Measurements from ENCODE around the gene HTD2.

Gene HTD2

GRCh38 chr3:58332575-58333188 lies 26.4 kb downstream of the HTD2 start, which contains the start of gene PXK:
PXK (plus strand) TSS chr3:58332892; CDS start chr3:58332989, 97 bp downstream.
- ChIA-PET CTCF (no interaction called here), POLR2A (ENCODE audit: low non-redundant PET) (interaction anchor here (0.6 kb wide), 1 partner anchor 21 kb away, joined by 5 read pairs; no protein-coding TSS in a partner anchor)
- DNase-seq (ENCODE audit: low spot score) = peak; percentile 52
- peak within 1 kb of the TSS; percentile 80 for H3K27ac ChIP-seq
- TF ChIP-seq CTCF (conservative IDR thresholded peaks at IDR 0.05; ENCODE audit: low read depth) = no peak

- DNase-seq (ENCODE audit: low spot score) = peak; percentile 17
Observed at GRCh38 chr3:58333206-58334012, 27.1 kb downstream of the HTD2 start.

GRCh38 chr3:58334013-58334321 lies 27.6 kb downstream of the HTD2 start:
- ChIA-PET CTCF (interaction anchor here (1.0 kb wide), 1 partner anchor 81 kb away, joined by 4 read pairs; no protein-coding TSS in a partner anchor), POLR2A (ENCODE audit: low non-redundant PET) (interaction anchor here (1.0 kb wide), 1 partner anchor 27 kb away, joined by 3 read pairs; no protein-coding TSS in a partner anchor)
- DNase-seq (ENCODE audit: low spot score) = no peak
- H3K27ac ChIP-seq = no peak overlapping the region
- TF ChIP-seq CTCF (conservative IDR thresholded peaks at IDR 0.05; ENCODE audit: low read depth) = no peak

More at GRCh38 chr3:58333206-58334012, 27.1 kb downstream of the HTD2 start:
- peak; percentile 19; the same call in 1 of the 2 replicates for TF ChIP-seq CTCF (conservative IDR thresholded peaks at IDR 0.05; ENCODE audit: low read depth)
- CTCF ChIA-PET = interaction anchor here (1.0 kb wide), 1 partner anchor 82 kb away, joined by 4 read pairs; no protein-coding TSS in a partner anchor
- POLR2A ChIA-PET (ENCODE audit: low non-redundant PET) = interaction anchor here (0.6 to 1.0 kb wide), 2 partner anchors 20 to 26 kb away, joined by 3 to 5 read pairs; no protein-coding TSS in a partner anchor
- peak overlapping the region; percentile 80 for H3K27ac ChIP-seq

- ChIA-PET CTCF (interaction anchor here (0.6 to 1.0 kb wide), 2 partner anchors 71 to 79 kb away, joined by 3 to 4 read pairs; no protein-coding TSS in a partner anchor), POLR2A (ENCODE audit: low non-redundant PET) (interaction anchor here (0.6 to 1.0 kb wide), 2 partner anchors 27 to 70 kb away, joined by 3 read pairs; no protein-coding TSS in a partner anchor)
- TF ChIP-seq CTCF (conservative IDR thresholded peaks at IDR 0.05; ENCODE audit: low read depth) = no peak
- peak overlapping the region; percentile 97 for H3K27ac ChIP-seq
- no peak for DNase-seq (ENCODE audit: low spot score)
Observed at GRCh38 chr3:58334506-58334884, 28.2 kb downstream of the HTD2 start.

- H3K27ac ChIP-seq = peak overlapping the region; percentile 97
- no peak for TF ChIP-seq CTCF (conservative IDR thresholded peaks at IDR 0.05; ENCODE audit: low read depth)
- no peak for DNase-seq (ENCODE audit: low spot score)
- ChIA-PET CTCF (no interaction called here), POLR2A (ENCODE audit: low non-redundant PET) (no interaction called here)
Observed at GRCh38 chr3:58335652-58335947, 29.3 kb downstream of the HTD2 start.

GRCh38 chr3:58336135-58336882 lies 30.0 kb downstream of the HTD2 start:
- no peak for TF ChIP-seq CTCF (conservative IDR thresholded peaks at IDR 0.05; ENCODE audit: low read depth)
- ChIA-PET CTCF (no interaction called here), POLR2A (ENCODE audit: low non-redundant PET) (no interaction called here)
- DNase-seq (ENCODE audit: low spot score) = peak; percentile 18
- peak overlapping the region; percentile 66 for H3K27ac ChIP-seq
